Fibroblast of gingiva (primary cell): ENCODE data around the gene AMACR.
"Not testable (repeated sequence)": the region's sequence is repeated elsewhere in the genome, so short reads cannot be mapped to it uniquely, and the experiment has no call there.

Experiments
- DNase-seq: peaks from one replicate; pipeline ENCODE4 v3.0.0-alpha.2; 2011; ENCODE audit warnings: low read depth

The AMACR gene

GRCh38 chr5:33968211-33969005 lies 39.4 kb downstream of the AMACR start:
- no peak for DNase-seq

- DNase-seq, result no peak
These were observed 41.0 kb downstream of the AMACR start for GRCh38 chr5:33966805-33967204.

- DNase-seq, result no peak
These were observed 43.6 kb downstream of the AMACR start for GRCh38 chr5:33964132-33964700.

- no peak for DNase-seq
These were observed 49.7 kb downstream of the AMACR start for GRCh38 chr5:33958176-33958575.

GRCh38 chr5:33957577-33958150 lies 50.2 kb downstream of the AMACR start:
- DNase-seq, result no peak

GRCh38 chr5:33952175-33952574 lies 55.7 kb downstream of the AMACR start:
- not testable (repeated sequence) for DNase-seq

- DNase-seq, result no peak
These were observed 63.2 kb downstream of the AMACR start for GRCh38 chr5:33944543-33945132.

GRCh38 chr5:33941090-33941489 lies 66.8 kb downstream of the AMACR start:
- no peak for DNase-seq

- DNase-seq, result no peak
These were observed 68.1 kb downstream of the AMACR start for GRCh38 chr5:33939556-33940262.

- DNase-seq, result no peak
These were observed 69.0 kb downstream of the AMACR start for GRCh38 chr5:33938881-33939280.

GRCh38 chr5:33938507-33938796 lies 69.4 kb downstream of the AMACR start:
- no peak for DNase-seq

GRCh38 chr5:33937707-33938506 lies 69.9 kb downstream of the AMACR start:
- DNase-seq, result no peak

- DNase-seq, result no peak
These were observed 70.7 kb downstream of the AMACR start for GRCh38 chr5:33937017-33937706.

- DNase-seq, result peak; percentile 20
These were observed 71.4 kb downstream of the AMACR start, which contains the start of gene RXFP3 for GRCh38 chr5:33936381-33937016. TSS of gene RXFP3 (plus strand) at chr5:33936386. CDS start at chr5:33936741, 355 bp downstream.
